Lower leg skin (tissue), 3 donors: ENCODE results near the gene DAB1.

Experiments used
- POLR2A ChIP-seq, 2 donors: fragments of 450-650 bp; IDR thresholded peaks; one replicate each; pipeline ENCODE4 v1.6.1; 2016 to 2017; ENCODE audit warnings: antibody characterized with exemption in 2 of 2, mild to moderate bottlenecking in 1 of 2, moderate library complexity in 1 of 2
- TF ChIP-seq, protein P1 (sequence below), 3 donors: fragments of 450-650 bp; IDR thresholded peaks; one replicate each; pipeline ENCODE4 v1.5.1; 2016; ENCODE audit warnings: antibody characterized with exemption in 3 of 3, mild to moderate bottlenecking in 3 of 3, moderate library complexity in 2 of 3

DNA sequence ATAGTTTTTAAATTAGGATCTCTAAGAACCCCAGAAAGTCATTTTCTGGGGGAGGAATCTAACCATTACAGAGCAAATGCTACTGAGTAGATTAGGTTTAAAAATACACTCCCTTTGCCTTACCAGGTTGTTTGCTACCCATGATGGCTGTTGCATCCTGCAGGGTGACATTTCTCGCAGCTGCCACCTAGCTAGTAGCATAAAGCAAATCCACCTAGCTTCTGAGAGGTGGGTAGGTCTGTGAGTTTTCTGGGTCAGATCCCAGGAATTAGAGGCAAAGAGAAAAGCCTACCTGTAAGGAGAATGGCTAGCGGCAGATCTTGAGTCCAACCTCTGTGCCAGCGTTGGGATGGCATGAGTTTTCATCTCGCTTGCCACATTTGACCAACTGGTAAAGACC, 95.9 kb downstream of the DAB1 start:
- TF ChIP-seq, protein P1, sequence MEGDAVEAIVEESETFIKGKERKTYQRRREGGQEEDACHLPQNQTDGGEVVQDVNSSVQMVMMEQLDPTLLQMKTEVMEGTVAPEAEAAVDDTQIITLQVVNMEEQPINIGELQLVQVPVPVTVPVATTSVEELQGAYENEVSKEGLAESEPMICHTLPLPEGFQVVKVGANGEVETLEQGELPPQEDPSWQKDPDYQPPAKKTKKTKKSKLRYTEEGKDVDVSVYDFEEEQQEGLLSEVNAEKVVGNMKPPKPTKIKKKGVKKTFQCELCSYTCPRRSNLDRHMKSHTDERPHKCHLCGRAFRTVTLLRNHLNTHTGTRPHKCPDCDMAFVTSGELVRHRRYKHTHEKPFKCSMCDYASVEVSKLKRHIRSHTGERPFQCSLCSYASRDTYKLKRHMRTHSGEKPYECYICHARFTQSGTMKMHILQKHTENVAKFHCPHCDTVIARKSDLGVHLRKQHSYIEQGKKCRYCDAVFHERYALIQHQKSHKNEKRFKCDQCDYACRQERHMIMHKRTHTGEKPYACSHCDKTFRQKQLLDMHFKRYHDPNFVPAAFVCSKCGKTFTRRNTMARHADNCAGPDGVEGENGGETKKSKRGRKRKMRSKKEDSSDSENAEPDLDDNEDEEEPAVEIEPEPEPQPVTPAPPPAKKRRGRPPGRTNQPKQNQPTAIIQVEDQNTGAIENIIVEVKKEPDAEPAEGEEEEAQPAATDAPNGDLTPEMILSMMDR (IDR thresholded peaks at IDR 0.05) = no peak
- no peak for TF ChIP-seq POLR2A (IDR thresholded peaks at IDR 0.05)
